CD4-positive, alpha-beta T cell (primary cell): ENCODE results near the gene LINC00305. TPM values are rescaled to one million over a fixed set of nuclear protein-coding genes. Genes with fewer than 3 reads are reported as not detected.

Experiments used
- ATAC-seq: fragments of 200-7000 bp; cut with Tn5 transposase; one replicate; pipeline ENCODE4 v1.10.0; 2022; ENCODE audit warnings: mild to moderate bottlenecking; ENCODE audit not compliant: poor library complexity
- CTCF ChIA-PET: fragments of 350-600 bp; sonication (Branson Sonifier 250); formaldehyde crosslinking; loops from one replicate; lab custom pipeline; 2021; ENCODE audit warnings: antibody characterized with exemption, inconsistent platforms; lab: Charles Lee
- POLR2A ChIA-PET: fragments of 350-600 bp; sonication (Branson Sonifier 250); formaldehyde crosslinking; loops from one replicate; lab custom pipeline; 2021; ENCODE audit warnings: antibody characterized with exemption, inconsistent platforms; lab: Charles Lee
- DNase-seq, 14 experiments: peaks; one replicate each; pipeline ENCODE4 v3.0.0-alpha.2; 2013 to 2020; ENCODE audit warnings: mixed read lengths in 2 of 14
- H3K27ac ChIP-seq, 2 donors: one replicate each; pipeline versions ENCODE4 v1.5.1 to v1.7.0; 2013; ENCODE audit warnings: low read length in 2 of 2, low read depth in 1 of 2, mild to moderate bottlenecking in 1 of 2
- H3K27me3 ChIP-seq, 2 experiments: 1 replicate in 1 of 2; 2 replicates in 1 of 2; pipeline versions ENCODE4 v1.6.1 to v1.7.0; 2013; ENCODE audit warnings: low read length in 2 of 2, control low read depth in 1 of 2, mild to moderate bottlenecking in 1 of 2, moderate library complexity in 1 of 2; ENCODE audit not compliant: insufficient read depth in 2 of 2, control insufficient read depth in 1 of 2
- H3K36me3 ChIP-seq: one replicate; pipeline ENCODE4 v1.6.1; 2013; ENCODE audit warnings: low read length, control low read depth; ENCODE audit not compliant: insufficient read depth
- H3K4me1 ChIP-seq: one replicate; pipeline ENCODE4 v1.6.1; 2013; ENCODE audit warnings: low read length, control low read depth; ENCODE audit not compliant: insufficient read depth
- H3K4me3 ChIP-seq: one replicate; pipeline ENCODE4 v1.5.1; 2013; ENCODE audit warnings: mild to moderate bottlenecking, low read length, moderate library complexity
- H3K9me3 ChIP-seq, 2 experiments: 1 replicate in 1 of 2; 2 replicates in 1 of 2; pipeline versions ENCODE4 v1.6.1 to v1.7.0; 2013; ENCODE audit warnings: low read length in 2 of 2, mild to moderate bottlenecking in 2 of 2, control low read depth in 1 of 2, moderate library complexity in 1 of 2; ENCODE audit not compliant: control insufficient read depth in 1 of 2, insufficient read depth in 1 of 2
- H3K27ac Mint-ChIP-seq: one replicate; pipeline ENCODE4 v1.8.0; 2020; ENCODE audit warnings: mixed read lengths
- H3K27me3 Mint-ChIP-seq: one replicate; pipeline ENCODE4 v1.8.0; 2021; ENCODE audit warnings: mixed read lengths
- H3K36me3 Mint-ChIP-seq: one replicate; pipeline ENCODE4 v1.8.0; 2021; ENCODE audit warnings: low read depth, mixed read lengths
- H3K4me1 Mint-ChIP-seq: one replicate; pipeline ENCODE4 v1.8.0; 2021; ENCODE audit warnings: low read depth, mixed read lengths
- H3K4me3 Mint-ChIP-seq: one replicate; pipeline ENCODE4 v1.8.0; 2020; ENCODE audit warnings: mild to moderate bottlenecking, mixed read lengths
- H3K9me3 Mint-ChIP-seq: one replicate; pipeline ENCODE4 v1.8.0; 2020; ENCODE audit warnings: mixed read lengths
- intact Hi-C, 2 experiments: fragments of 100-400 bp; cut with DNase I in 1 of 2; cut with micrococcal nuclease in 1 of 2; formaldehyde crosslinking; loops; one replicate each; pipeline versions ENCODE4 v1.15.1 to v1.9.0; 2023 to 2025; cut with DNase I, micrococcal nuclease
- polyA plus RNA-seq, 2 donors: library from polyadenylated mRNA; unstranded; fragments of 120-200 nt; gene quantifications; one replicate each; pipeline ENCODE4 v1.2.1, GENCODE V29; 2013
- total RNA-seq, 174 experiments: library from RNA in 2 of 174; stranded (reverse) in 2 of 174; gene quantifications; one replicate each; pipeline ENCODE4 v1.2.3 and lab custom pipeline; 2021 to 2026
- TF ChIP-seq, protein P1 (sequence below): fragments of 200-600 bp; IDR thresholded peaks from one replicate; pipeline ENCODE4 v1.8.0; 2022; ENCODE audit warnings: antibody characterized with exemption, mild to moderate bottlenecking

LINC00305 gene
- total RNA-seq: not detected
- not detected for polyA plus RNA-seq (2013, experiment 1 of 2)
- not detected for polyA plus RNA-seq (2013, experiment 2 of 2)
- 0 to 0.07 (median 0) reads per million in 172 experiments for total RNA-seq (lab: John Stamatoyannopoulos, UW)

DNA sequence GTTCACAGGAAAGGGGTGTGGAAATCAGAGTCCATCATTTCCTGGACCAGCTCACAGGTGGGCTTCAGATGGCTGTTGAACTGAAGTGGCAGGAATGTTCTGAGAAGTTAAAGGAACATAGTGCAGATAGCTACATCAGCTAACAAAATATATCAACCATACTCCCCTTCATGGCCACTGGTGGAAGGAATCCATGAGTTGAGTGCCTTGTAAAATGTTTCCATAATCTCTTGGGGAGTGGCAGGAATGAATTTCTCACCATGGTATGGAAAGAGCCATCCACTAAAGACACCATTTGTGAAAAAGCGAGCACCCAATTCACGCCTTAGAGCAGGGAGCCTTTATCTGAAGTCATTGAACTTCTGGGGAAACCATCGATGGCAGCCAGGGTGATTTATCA lies at the start of gene LINC00305:
LINC00305 (minus strand) TSS at position 101 of the 400 bp plus-strand sequence.
- POLR2A ChIA-PET: no interaction called here
- H3K4me3 Mint-ChIP-seq: no peak within 1 kb of the TSS
- no peaks in the 10 kb centered on the region for H3K27me3 Mint-ChIP-seq
- Histone ChIP-seq H3K4me3 (no peak within 1 kb of the TSS), H3K27me3 (no peaks in the 10 kb centered on the region), H3K27ac (no peak within 1 kb of the TSS), H3K36me3 (no peaks in the 10 kb centered on the region), H3K9me3 (no peaks in the 10 kb centered on the region), H3K4me1 (no peaks in the 10 kb centered on the region)
- H3K36me3 Mint-ChIP-seq: no peaks in the 10 kb centered on the region
- intact Hi-C loops: no loop called here
- DNase-seq: no peak
- H3K9me3 Mint-ChIP-seq: no peaks in the 10 kb centered on the region
- H3K27ac Mint-ChIP-seq: no peak within 1 kb of the TSS
- TF ChIP-seq, protein P1, sequence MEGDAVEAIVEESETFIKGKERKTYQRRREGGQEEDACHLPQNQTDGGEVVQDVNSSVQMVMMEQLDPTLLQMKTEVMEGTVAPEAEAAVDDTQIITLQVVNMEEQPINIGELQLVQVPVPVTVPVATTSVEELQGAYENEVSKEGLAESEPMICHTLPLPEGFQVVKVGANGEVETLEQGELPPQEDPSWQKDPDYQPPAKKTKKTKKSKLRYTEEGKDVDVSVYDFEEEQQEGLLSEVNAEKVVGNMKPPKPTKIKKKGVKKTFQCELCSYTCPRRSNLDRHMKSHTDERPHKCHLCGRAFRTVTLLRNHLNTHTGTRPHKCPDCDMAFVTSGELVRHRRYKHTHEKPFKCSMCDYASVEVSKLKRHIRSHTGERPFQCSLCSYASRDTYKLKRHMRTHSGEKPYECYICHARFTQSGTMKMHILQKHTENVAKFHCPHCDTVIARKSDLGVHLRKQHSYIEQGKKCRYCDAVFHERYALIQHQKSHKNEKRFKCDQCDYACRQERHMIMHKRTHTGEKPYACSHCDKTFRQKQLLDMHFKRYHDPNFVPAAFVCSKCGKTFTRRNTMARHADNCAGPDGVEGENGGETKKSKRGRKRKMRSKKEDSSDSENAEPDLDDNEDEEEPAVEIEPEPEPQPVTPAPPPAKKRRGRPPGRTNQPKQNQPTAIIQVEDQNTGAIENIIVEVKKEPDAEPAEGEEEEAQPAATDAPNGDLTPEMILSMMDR: no peak
- CTCF ChIA-PET: no interaction called here
- H3K4me1 Mint-ChIP-seq: no peaks in the 10 kb centered on the region
- no peak for ATAC-seq

DNA sequence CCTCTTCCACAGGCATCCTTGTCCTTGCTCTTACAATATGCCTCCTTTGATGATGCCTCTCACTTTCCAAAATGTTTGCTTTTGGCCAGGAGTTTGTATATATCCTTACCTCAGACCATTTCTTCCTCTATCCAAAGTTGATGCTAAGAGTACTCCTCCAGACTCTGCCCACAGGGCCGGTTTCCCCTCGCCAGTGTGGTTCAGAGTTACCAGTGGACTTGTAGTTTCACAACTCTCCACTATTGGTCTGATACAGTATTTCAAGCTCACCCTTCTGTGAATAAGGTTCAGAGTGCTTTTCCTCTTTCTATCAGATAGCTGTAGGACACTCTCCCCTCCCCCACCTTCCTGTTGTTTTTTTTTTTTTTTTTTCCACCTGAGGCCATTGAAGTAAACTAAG lies 42.2 kb upstream of the LINC00305 start:
- Histone ChIP-seq H3K27ac (no peak overlapping the region), H3K27me3 (no peaks in the 10 kb centered on the region), H3K9me3 (no peaks in the 10 kb centered on the region), H3K4me3 (no peak overlapping the region), H3K4me1 (no peaks in the 10 kb centered on the region), H3K36me3 (no peaks in the 10 kb centered on the region)
- ChIA-PET CTCF (no interaction called here), POLR2A (no interaction called here)
- Mint-ChIP-seq H3K36me3 (no peaks in the 10 kb centered on the region), H3K27ac (no peak overlapping the region), H3K4me1 (no peaks in the 10 kb centered on the region), H3K9me3 (no peaks in the 10 kb centered on the region), H3K4me3 (no peak overlapping the region), H3K27me3 (peaks cover 5% of the 10 kb centered on the region)
- no peak for ATAC-seq
- DNase-seq: no peak
- intact Hi-C loops: no loop called here
- TF ChIP-seq, protein P1: no peak

DNA sequence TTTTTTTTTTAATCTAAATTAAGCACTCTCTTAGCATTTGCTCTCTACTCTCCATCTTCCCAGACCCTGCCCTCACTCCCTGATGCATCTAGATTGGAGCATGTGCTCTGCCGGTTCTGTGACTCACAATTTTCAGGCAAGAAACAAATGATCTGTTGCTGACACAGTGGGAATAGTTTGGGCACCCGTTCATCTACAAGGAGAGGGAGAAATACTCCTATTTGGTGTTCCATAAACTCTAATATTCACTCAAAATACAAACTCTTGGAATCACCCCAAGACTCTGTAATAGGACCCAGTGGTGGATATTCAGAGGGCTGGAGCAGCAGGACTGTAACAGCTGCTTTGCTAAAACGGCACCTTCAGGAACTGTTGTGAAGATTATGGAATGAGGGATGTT lies 37.1 kb upstream of the LINC00305 start:
- Histone ChIP-seq H3K36me3 (no peaks in the 10 kb centered on the region), H3K27me3 (no peaks in the 10 kb centered on the region), H3K27ac (no peak overlapping the region), H3K4me1 (no peaks in the 10 kb centered on the region), H3K4me3 (no peak overlapping the region), H3K9me3 (no peaks in the 10 kb centered on the region)
- no peak for DNase-seq
- Mint-ChIP-seq H3K4me1 (no peaks in the 10 kb centered on the region), H3K27me3 (peaks cover 14% of the 10 kb centered on the region), H3K9me3 (no peaks in the 10 kb centered on the region), H3K36me3 (no peaks in the 10 kb centered on the region), H3K27ac (no peak overlapping the region), H3K4me3 (no peak overlapping the region)
- no peak for ATAC-seq
- TF ChIP-seq, protein P1: no peak
- intact Hi-C loops: no loop called here
- ChIA-PET POLR2A (no interaction called here), CTCF (no interaction called here)
